Thyroid gland (tissue), 4 donors: ENCODE results near the gene TNPO3.

ENCODE experiments used
- POLR2A ChIP-seq, 2 donors: fragments of 450-650 bp; IDR thresholded peaks; one replicate each; pipeline ENCODE4 v1.6.1; 2017; ENCODE audit warnings: antibody characterized with exemption in 2 of 2, mild to moderate bottlenecking in 2 of 2, moderate library complexity in 1 of 2
- TF ChIP-seq, protein P1 (sequence below), 6 experiments: fragments of 200-600 bp in 3 of 6; fragments of 450-650 bp in 3 of 6; sonication (generic) in 3 of 6; IDR thresholded peaks; one replicate each; pipeline ENCODE4 v1.5.1; 2016 to 2019; ENCODE audit warnings: antibody characterized with exemption in 6 of 6, mild to moderate bottlenecking in 2 of 6, inconsistent platforms in 1 of 6, moderate library complexity in 1 of 6

- TF ChIP-seq, protein P1, sequence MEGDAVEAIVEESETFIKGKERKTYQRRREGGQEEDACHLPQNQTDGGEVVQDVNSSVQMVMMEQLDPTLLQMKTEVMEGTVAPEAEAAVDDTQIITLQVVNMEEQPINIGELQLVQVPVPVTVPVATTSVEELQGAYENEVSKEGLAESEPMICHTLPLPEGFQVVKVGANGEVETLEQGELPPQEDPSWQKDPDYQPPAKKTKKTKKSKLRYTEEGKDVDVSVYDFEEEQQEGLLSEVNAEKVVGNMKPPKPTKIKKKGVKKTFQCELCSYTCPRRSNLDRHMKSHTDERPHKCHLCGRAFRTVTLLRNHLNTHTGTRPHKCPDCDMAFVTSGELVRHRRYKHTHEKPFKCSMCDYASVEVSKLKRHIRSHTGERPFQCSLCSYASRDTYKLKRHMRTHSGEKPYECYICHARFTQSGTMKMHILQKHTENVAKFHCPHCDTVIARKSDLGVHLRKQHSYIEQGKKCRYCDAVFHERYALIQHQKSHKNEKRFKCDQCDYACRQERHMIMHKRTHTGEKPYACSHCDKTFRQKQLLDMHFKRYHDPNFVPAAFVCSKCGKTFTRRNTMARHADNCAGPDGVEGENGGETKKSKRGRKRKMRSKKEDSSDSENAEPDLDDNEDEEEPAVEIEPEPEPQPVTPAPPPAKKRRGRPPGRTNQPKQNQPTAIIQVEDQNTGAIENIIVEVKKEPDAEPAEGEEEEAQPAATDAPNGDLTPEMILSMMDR (IDR thresholded peaks at IDR 0.05), result no peak
- TF ChIP-seq POLR2A (IDR thresholded peaks at IDR 0.05), result no peak
Observed at GRCh38 chr7:128948312-128948973, 106.5 kb downstream of the TNPO3 start.
